HG02870 (cell line): ENCODE results near the gene NR2F2.
"Not testable (repeated sequence)": the region's sequence is repeated elsewhere in the genome, so short reads cannot be mapped to it uniquely, and the experiment has no call there.

Source experiments
- ATAC-seq: cut with Tn5 transposase; IDR thresholded peaks from one replicate; pipeline ENCODE4 v1.9.1; 2021; ENCODE audit warnings: mild to moderate bottlenecking, moderate library complexity; ENCODE audit not compliant: unreplicated experiment

Gene NR2F2

GRCh38 chr15:96365781-96366525 is 35.5 kb downstream of the NR2F2 start:
- ATAC-seq, result no peak

- ATAC-seq, result no peak
Observed at GRCh38 chr15:96366526-96366877, 36.0 kb downstream of the NR2F2 start.

- no peak for ATAC-seq
Observed at GRCh38 chr15:96367311-96368200, 37.1 kb downstream of the NR2F2 start.

- no peak for ATAC-seq
Observed at GRCh38 chr15:96369351-96369750, 38.9 kb downstream of the NR2F2 start.

GRCh38 chr15:96369825-96370621 is 39.5 kb downstream of the NR2F2 start:
- no peak for ATAC-seq

- ATAC-seq, result no peak
Observed at GRCh38 chr15:96372554-96372953, 42.1 kb downstream of the NR2F2 start.

- no peak for ATAC-seq
Observed at GRCh38 chr15:96374499-96374898, 44.0 kb downstream of the NR2F2 start.

- not testable (repeated sequence) for ATAC-seq
Observed at GRCh38 chr15:96379592-96379991, 49.1 kb downstream of the NR2F2 start.

GRCh38 chr15:96381463-96381862 is 51.0 kb downstream of the NR2F2 start:
- no peak for ATAC-seq

GRCh38 chr15:96385195-96385594 is 54.7 kb downstream of the NR2F2 start:
- ATAC-seq, result no peak

- no peak for ATAC-seq
Observed at GRCh38 chr15:96388673-96389072, 58.2 kb downstream of the NR2F2 start.
